ENCODE results near the gene PPP2R5B. TPM values are rescaled to one million over a fixed set of nuclear protein-coding genes. Genes with fewer than 3 reads are reported as not detected.

The PPP2R5B gene
- total and polyA plus RNA-seq, 9 of the 15 experiments (the other 6 are each of a cell fraction or from before 2014, with no cell fraction given): 0.10 to 7.8 (median 3.3) TPM

- TF ChIP-seq KDM4B (IDR thresholded peaks at IDR 0.05; ENCODE audit: borderline replicate concordance in 2 of 2, low read depth in 1 of 2) (0 out of 4 replicates have a peak, but pooled peaks of 1 of the 2 experiments have one; percentile 51), NUFIP1 (IDR thresholded peaks at IDR 0.05; ENCODE audit: partially characterized antibody) (no peak), RFX5 (IDR thresholded peaks at IDR 0.05; ENCODE audit: low read depth, low read length) (no peak), FOXM1 (IDR thresholded peaks at IDR 0.05; ENCODE audit: low read depth) (no peak), FOXM1 (CRISPR knock-in tag; IDR thresholded peaks at IDR 0.05; ENCODE audit: low read depth) (no peak), NR2C2 (CRISPR knock-in tag; IDR thresholded peaks at IDR 0.05) (no peak), NR2C2 (tag; IDR thresholded peaks at IDR 0.05) (peak; percentile 82; the same call in 1 of the 2 replicates), EGR1 (conservative IDR thresholded peaks at IDR 0.05) (peak; percentile 44; the same call in 1 of the 2 replicates), ZNF77 (CRISPR knock-in tag; IDR thresholded peaks at IDR 0.05) (no peak), ZNF76 (CRISPR knock-in tag; IDR thresholded peaks at IDR 0.05; ENCODE audit: borderline replicate concordance) (no peak), KDM5B (IDR thresholded peaks at IDR 0.05; ENCODE audit: insufficient replicate concordance, low read depth, low read length) (peak; percentile 27), DACH1 (IDR thresholded peaks at IDR 0.05; ENCODE audit: partially characterized antibody) (peak; percentile 46), CXXC5 (CRISPR knock-in tag; IDR thresholded peaks at IDR 0.05) (peak; percentile 39), KLF6 (CRISPR knock-in tag; IDR thresholded peaks at IDR 0.05; ENCODE audit: borderline replicate concordance) (no peak), FOXA3 (CRISPR knock-in tag; conservative IDR thresholded peaks at IDR 0.05 in 1 of 2, IDR thresholded peaks at IDR 0.05 in 1 of 2) (peak in 1 of 2 experiments; percentile 86; a peak in 2 of 4 replicates), ZNF253 (CRISPR knock-in tag; conservative IDR thresholded peaks at IDR 0.05) (no peak), WHSC1 (IDR thresholded peaks at IDR 0.05; ENCODE audit: low read length) (no peak), SRSF9 (IDR thresholded peaks at IDR 0.05; ENCODE audit: borderline replicate concordance, low read depth, low read length) (no peak), BRF1 (IDR thresholded peaks at IDR 0.05; ENCODE audit: borderline replicate concordance, extremely low read depth, insufficient read length) (no peak), PURB (CRISPR knock-in tag; IDR thresholded peaks at IDR 0.05; ENCODE audit: low read depth) (no peak), ZBED1 (IDR thresholded peaks at IDR 0.05) (no peak), GATA2 (CRISPR knock-in tag; IDR thresholded peaks at IDR 0.05) (no peak), ARNT (IDR thresholded peaks at IDR 0.05) (no peak), HBP1 (CRISPR knock-in tag; IDR thresholded peaks at IDR 0.05) (0 out of 2 replicates have a peak, but pooled peaks have one; percentile 11)
- TF ChIP-seq, protein P1, sequence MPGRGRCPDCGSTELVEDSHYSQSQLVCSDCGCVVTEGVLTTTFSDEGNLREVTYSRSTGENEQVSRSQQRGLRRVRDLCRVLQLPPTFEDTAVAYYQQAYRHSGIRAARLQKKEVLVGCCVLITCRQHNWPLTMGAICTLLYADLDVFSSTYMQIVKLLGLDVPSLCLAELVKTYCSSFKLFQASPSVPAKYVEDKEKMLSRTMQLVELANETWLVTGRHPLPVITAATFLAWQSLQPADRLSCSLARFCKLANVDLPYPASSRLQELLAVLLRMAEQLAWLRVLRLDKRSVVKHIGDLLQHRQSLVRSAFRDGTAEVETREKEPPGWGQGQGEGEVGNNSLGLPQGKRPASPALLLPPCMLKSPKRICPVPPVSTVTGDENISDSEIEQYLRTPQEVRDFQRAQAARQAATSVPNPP (IDR thresholded peaks at IDR 0.05; ENCODE audit: borderline replicate concordance, insufficient read depth, insufficient read length): no peak
- TF ChIP-seq, protein P2, sequence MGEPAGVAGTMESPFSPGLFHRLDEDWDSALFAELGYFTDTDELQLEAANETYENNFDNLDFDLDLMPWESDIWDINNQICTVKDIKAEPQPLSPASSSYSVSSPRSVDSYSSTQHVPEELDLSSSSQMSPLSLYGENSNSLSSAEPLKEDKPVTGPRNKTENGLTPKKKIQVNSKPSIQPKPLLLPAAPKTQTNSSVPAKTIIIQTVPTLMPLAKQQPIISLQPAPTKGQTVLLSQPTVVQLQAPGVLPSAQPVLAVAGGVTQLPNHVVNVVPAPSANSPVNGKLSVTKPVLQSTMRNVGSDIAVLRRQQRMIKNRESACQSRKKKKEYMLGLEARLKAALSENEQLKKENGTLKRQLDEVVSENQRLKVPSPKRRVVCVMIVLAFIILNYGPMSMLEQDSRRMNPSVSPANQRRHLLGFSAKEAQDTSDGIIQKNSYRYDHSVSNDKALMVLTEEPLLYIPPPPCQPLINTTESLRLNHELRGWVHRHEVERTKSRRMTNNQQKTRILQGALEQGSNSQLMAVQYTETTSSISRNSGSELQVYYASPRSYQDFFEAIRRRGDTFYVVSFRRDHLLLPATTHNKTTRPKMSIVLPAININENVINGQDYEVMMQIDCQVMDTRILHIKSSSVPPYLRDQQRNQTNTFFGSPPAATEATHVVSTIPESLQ (CRISPR knock-in tag; IDR thresholded peaks at IDR 0.05): no peak
These were observed 8.3 kb upstream of the PPP2R5B start (continued) for GRCh38 chr11:64916040-64916774.
